GM10266 (cell line): ENCODE results near the gene TNS4.

Experiments
- DNase-seq: peaks from one replicate; pipeline ENCODE4 v3.0.0; 2012; ENCODE audit errors: extremely low spot score
- TF ChIP-seq, protein P1 (sequence below): IDR thresholded peaks from 2 replicates; pipeline ENCODE4 v1.5.1; 2012; ENCODE audit warnings: mild to moderate bottlenecking, low read depth; ENCODE audit not compliant: control insufficient read depth, insufficient read depth; ENCODE audit errors: missing control alignments

TNS4 gene

DNA sequence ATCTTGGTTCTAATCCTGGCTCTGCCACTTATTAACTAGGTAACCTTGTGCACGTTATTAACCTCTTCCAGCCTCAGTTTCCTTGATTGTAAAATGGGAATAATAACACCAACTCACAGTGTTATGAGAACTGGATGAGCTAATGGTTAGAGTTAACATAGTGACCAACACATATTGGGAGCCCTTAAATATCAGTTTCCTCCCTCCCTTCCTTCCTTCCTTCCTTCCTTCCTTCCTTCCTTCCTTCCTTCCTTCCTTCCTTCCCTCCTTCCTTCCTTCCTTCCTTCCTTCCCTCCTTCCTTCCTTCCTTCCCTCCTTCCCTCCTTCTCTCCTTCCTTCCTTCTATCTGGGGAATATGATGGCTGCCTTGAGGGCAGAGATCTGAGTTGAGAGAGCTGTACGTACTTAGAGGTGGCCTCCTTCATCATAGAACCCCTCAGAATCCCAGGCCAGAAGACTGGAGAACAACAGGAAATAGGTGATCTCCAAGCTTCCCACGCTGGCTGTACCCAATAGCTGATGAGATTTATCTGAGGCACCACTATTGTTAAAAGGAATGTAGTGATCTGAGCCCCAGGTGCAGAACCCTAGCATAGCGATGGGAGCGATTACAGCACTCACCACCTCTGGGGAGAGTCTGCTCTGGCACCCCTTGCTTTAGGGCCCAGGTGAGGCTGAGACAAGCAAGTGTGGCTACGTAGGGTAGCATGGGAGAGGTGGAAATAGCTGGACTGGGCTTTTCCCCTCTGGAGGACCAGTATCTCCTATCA is 37.7 kb upstream of the TNS4 start:
- TF ChIP-seq, protein P1, sequence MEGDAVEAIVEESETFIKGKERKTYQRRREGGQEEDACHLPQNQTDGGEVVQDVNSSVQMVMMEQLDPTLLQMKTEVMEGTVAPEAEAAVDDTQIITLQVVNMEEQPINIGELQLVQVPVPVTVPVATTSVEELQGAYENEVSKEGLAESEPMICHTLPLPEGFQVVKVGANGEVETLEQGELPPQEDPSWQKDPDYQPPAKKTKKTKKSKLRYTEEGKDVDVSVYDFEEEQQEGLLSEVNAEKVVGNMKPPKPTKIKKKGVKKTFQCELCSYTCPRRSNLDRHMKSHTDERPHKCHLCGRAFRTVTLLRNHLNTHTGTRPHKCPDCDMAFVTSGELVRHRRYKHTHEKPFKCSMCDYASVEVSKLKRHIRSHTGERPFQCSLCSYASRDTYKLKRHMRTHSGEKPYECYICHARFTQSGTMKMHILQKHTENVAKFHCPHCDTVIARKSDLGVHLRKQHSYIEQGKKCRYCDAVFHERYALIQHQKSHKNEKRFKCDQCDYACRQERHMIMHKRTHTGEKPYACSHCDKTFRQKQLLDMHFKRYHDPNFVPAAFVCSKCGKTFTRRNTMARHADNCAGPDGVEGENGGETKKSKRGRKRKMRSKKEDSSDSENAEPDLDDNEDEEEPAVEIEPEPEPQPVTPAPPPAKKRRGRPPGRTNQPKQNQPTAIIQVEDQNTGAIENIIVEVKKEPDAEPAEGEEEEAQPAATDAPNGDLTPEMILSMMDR = no peak

DNA sequence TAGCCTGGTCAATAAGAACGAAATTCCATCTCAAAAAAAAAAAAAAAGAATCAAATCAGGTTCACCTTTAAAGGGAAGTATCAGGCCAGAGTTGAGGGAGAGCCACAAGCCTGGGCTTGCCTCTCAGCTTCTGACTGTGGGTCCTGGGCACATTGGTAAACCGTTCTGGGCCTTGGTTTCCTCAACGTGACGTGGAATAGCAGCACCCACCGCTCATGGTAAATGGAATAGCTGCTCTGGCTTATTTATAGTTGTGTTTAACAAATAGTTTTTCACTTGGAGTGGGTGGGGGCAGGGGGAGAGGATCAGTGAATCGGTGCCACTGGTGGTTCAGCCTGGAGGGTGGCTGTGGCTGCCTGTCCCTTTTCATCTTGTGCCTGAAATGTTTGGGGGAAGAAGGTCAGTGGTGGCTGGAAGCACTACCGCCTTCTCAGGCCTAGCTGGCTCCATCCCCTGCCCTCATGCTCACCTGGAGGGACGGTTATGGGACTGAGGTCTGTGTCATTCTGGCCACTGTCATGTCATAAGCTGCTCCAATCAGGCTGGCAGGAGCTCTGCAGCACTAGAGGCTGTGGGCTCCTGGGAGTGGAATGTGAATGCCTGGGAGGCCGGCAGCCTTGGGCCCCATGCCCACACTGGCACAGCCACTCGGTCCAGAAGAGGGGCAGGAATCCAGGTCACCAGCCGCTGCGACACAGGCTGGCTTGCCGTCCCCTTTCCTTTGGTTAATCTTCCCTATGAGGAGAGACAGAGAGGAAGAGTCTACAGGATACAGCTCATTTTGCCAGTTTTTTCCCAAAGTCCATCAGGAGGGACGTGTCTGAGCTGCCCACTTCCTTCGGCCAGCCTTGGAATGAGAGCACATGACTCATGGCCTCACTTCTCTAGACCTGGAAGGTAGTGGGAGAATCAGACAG is 36.9 kb upstream of the TNS4 start:
- no peak for DNase-seq
- TF ChIP-seq, protein P1 = no peak

More for the DNA sequence above, 37.7 kb upstream of the TNS4 start:
- DNase-seq = no peak

DNA sequence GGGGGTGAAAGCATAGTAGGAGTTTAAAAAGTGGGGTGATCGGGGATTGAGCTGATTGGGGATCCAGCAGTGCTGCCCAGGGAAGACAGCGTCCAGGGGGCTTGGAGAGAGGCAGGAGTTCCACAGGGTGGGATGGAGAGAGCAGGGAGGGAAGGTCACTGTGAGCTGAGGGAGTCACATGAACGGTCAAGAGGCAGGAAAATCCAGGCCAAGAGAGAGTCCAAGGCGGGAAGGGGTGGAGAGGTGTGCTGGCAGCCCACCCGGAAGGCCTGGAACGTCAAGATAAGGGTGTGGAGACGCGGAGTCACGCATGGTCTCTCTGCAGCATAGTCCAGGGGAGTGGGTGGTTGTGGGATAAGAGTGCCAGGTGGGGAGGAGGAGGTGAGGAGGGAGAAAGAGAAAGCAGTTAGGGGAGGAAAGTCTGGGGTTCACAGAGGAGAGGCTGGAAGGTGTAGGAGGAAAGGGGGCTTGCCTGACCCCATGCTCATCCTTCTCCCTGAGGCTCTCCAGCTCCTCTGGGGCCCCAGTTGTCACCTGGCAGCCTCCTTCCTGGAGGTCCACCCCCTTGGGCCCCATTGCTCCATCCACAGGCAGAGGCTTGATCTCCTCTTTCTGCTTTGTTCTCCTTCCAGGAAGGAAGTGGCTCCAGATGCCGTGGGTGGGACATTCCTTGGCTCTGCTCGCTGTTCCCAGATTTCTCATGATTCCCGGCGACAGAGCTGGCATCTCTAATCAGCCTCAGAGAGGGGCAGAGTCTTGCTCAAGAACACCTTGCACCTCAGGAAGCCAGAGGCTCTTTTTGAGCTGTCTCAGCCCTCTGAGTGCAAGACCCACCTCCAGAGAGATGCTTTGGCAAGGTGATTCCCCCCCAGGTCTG is 35.1 kb upstream of the TNS4 start:
- TF ChIP-seq, protein P1 = no peak
- no peak for DNase-seq

DNA sequence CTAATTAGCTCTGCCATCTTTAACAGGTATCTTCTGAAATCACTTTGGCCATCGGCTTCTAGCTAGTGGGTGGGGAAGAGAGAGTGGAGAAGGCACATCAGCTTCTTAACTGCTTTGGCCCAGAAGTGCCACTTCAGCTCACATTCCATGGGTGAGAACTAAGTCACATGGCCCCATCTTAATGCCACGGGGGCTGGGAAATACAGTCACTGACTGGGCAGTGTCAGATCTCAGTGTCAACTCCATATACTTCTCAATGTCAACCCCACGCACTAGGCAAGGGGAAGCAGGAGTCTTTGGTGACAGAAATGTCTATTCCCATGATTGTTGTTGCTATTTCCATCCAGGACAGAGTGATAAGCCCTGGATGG is 34.5 kb upstream of the TNS4 start:
- no peak for DNase-seq
- TF ChIP-seq, protein P1 = no peak

DNA sequence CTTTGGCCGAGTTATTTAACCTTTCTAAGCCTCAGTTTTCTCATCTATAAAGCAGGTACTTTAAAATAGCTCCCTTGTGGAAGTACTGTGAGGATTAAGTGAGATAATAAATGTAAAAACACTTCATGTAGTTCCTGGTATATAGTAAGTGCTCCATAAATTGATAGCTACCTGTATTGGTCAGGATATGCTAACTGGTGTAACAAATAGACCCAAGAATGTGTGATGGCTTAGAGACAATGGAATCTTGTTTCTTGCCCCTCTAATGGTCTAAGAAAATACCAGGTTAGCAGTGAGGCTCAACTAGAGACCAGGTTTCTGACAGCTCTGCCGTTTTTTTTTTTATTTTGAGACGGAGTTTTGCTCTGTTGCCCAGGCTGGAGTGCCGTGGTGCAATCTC is 34.0 kb upstream of the TNS4 start:
- no peak for DNase-seq

DNA sequence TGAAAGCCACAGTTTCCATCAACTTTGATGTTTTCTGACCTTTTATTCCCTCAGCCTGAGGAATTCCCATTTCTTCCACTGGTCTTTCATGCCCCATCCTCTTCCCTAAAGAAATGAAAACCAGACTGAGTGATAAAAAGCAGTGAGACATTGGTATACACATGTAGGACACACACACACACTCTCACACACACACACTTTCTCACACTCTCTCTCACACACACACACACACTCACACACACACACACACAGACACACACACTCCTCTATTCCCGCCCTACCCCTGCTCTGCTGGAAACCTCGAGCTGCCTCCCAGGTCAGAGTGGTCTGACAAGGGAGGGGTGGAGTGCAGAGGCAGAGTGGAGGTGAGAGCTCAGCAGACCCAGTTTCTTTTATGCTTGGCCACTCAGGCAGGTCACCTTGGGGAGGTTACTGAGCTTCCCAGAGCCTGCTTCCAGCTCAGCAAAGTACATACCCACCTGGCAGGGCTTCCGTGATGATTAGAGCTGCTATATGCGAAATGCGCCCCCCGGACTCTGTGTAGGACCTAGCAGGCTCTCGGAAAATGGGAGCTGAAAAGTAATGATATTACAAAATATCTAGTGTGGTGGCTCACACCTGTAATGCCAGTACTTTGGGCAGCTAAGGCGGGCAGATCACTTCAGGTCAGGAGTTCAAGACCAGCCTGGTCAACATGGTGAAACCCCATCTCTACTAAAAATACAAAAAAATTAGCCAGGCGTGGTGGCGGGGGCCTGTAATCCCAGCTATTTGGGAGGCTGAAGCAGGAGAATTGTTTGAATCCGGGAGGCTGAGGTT is 33.2 kb upstream of the TNS4 start:
- DNase-seq = no peak
- TF ChIP-seq, protein P1 = no peak

More for the DNA sequence above, 34.0 kb upstream of the TNS4 start:
- TF ChIP-seq, protein P1 = no peak
